GM19240 (cell line): Measurements from ENCODE around the gene ITGA2B.
"Not testable (repeated sequence)": the region's sequence is repeated elsewhere in the genome, so short reads cannot be mapped to it uniquely, and the experiment has no call there.

Experiments used
- DNase-seq: peaks from one replicate; pipeline ENCODE4 v3.0.0; 2011; ENCODE audit warnings: low spot score; ENCODE audit not compliant: insufficient read length

The ITGA2B gene

DNA sequence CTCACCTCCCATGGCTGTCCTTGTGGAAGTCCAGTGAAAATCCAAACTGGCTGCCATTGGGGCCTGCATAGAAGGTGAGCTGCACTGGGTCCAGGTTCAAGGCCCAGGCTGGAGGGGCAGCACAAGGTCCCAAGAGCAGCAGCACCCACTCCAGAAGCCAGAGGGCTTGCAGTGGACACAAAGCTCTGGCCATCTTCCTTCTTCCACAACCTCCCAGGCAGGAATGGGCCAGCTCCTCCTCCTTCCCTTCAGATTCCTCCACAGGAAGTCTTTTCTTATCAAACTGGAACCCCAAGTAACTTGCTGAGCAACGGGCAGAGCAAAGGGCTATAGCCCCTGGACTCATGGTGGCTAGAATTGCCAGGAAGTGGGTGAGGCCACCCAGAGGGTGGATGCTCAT, at the start of gene ITGA2B:
TSS of gene ITGA2B (minus strand) at position 369 of the 400 bp plus-strand sequence. CDS start at position 193, 176 bp downstream.
- DNase-seq: no peak

DNA sequence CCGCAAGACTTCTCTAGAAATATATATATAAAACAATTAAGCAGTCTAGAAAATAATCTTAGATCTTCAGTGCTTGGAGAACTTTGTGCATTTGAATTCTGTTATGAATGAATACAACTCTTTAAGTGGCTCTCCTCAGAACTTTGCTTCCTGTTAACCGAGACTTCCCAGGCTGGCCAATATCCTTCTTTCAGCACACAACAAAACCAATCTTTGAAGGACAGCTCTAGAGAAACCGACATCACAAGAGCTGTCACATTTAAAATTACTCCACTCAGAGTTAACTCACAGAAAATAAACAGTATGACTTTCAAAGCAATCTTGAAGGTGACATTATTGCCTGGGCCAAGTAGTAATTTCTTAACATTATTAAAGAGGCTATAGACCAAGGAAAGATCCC, 49.7 kb upstream of the ITGA2B start:
- DNase-seq: no peak

DNA sequence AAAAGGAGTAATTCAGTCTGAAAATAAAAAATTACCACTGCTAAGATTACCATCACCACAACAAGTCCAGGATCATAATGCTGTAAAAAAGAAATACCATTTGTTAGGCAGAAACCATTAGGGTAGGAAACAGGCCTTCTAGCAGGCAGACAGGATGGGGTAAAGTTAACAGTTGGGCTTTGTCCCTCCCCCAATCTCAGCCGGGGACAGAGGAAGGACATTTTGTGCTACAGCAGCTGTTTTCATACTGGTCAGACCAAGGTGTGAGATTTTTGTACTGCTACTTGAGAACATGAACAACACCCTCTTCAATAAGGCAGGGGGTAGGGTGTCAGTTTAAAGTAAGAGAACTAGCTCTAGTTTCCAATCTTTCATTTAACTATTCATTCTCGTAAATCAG, 49.2 kb upstream of the ITGA2B start:
- peak; percentile 3 for DNase-seq

DNA sequence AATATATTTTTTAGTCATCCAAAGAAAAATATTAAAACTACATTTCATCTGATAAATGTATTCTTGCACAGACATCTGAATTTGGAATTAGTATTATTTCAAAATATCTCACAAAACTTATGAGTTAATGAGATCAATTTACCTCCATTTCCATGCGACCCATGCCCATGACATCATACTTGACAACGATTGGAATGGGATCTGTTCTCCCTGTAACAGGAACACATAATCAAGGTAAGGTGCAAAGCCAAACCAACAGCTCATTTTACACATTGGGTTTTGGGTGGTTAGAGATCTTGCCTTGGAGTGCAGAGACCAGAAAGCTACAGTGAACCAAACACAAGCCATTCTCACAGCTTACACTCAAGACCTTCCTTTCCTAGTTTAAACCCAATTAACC, 46.9 kb upstream of the ITGA2B start:
- DNase-seq: no peak

DNA sequence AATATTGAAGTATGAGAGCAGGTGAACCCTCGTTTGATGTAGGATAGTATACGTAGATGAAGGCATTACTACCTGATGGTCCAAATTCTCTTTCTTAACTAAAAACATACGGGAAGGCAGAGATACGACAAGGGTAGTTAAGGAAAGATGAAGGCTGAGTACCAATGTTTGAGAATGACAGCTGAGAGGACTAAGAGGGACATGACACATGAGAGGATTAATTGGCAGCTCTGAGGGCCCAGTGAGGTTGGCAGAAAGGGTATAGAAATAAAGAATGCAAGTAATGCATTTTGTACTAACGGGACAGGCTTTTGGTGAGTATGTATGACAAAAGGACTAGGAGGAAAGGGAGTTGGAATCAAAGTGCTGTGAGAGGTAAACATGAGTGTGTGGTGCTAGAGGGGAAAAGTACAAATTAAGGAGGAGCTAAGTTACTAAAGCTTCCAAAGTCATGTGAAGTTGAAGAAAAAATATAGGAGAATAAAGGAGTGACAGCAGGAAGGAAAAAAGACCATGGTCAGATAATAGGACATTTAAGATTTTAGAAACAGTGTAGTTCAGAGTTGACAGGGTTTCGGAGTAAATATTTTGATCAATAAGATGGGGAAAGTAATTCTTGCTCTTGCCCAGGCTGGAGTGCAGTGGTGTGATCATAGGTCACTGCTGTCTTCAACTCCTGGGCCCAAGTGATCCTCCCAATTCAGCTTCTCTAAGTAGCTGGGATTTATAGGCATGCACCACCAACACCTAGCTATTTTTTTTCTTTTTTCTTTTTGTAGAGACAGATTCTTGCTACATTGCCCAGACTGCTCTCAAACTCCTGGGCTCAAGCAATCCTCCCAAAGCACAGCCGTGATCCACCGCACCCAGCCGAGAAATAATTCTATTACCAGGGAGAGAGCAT, 43.1 kb upstream of the ITGA2B start:
- no peak for DNase-seq

DNA sequence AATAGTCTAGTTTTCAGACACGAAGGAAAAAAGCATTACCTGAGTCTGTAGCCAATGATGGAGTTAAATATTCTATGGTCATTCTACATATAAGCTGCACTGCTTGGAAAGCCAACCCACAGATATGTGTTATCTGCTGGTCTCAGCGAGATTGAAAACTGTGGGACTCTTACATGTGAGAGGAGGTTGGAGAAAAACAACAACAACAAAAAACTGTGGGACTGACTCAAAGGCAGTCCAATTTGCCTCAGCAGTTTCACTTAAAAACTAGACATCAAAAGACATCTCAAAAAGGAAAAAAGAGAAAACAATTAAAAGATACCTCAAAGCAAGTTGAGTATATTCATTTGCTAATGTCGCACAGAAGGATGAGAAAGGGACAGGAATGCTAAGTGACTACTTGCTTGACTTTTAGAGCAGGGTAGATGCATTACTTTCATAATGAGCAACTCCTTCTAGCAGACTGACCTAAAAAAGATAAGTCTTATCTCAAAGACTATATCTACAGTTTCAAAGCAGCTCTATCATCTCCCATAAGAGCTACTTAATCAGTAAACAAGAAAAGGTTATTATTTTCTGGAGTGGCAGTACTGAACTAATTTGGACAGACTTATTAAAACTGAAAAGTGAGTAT, 35.5 kb upstream of the ITGA2B start:
- no peak for DNase-seq

DNA sequence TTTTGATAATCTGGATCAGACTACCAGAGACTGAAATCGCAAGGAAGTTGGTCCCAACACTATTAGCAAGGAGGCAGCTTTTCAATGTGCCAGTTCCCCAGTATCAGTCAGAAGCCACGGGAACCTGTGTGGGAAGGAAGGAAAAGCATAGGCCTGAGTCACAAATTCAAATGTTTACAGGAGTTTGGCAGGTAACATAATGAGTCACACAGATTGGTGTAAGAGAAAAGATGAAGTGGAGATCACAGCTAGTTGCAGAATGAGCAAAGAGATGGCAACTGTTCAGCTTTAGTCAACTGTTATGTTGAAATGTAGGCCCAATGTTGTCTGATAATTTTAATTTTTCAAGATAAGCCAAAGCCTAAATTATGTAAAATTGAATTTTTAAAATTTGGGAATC, 28.1 kb upstream of the ITGA2B start:
- no peak for DNase-seq

DNA sequence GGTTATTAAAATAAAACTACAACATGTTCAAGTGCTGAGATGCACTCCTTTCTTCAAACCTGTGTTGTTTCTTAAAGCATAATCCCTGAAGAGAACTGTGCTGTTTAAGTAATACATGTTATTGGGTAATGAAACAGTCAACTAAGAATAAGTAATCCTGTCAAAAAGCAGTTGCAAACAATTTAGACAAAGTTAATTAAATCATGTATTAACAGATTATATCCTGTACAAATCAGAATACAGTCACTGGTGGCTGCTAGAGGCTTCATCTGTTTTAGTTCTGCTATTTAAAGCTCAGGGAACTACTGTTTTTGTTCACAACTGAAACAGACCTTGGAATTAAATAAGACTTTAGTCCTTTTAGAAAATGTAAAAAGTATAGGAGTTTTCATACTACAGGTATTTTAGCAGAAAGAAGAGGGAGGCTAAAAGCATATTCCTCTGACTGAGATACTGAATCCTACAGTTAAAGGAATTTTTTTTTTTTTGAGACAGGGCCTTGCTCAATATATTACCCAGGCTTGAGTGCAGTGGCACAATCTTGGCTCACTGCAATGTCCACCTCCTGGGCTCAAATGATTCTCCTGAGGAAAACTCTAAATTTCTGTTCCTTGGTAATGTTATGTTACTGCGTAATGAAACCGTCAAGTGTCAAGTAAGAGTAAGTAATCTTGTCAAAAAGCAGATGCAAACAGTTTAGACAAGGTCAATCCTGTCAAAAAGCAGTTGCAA, 27.3 kb upstream of the ITGA2B start:
- DNase-seq: no peak

DNA sequence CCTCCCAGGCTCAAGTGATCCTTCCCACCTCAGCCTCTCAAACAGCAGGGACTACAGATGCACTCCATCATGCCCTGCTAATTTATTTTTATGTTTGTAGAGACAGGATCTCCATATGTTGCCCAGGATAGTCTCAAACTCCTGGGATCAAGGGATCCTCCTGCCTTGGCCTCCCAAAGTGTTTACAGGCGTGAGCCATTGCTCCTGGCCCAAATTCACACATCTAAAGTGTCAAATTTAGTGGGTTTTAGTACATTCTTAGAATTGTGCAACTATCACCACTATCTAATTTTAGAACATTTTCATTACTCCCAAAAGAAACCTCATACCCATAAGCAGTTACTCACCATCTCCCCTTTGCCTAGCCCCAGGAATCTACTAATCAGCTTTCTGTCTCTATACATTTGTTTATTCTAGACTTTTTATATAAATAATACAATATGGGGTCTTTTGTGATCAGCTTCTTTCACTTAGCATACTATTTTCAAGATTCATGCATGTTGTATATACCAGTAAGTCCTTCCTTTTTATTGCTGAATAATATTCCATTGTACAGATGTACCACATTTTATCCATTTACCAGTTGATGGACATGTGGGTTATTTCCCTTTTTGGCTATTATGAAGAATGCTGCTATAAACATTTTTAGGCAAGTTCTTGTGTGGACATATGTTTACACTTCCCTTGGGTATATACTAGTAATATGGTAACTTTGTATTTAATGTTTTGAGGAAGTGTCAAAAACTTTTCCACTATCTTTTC, 25.1 kb upstream of the ITGA2B start:
- DNase-seq: no peak

DNA sequence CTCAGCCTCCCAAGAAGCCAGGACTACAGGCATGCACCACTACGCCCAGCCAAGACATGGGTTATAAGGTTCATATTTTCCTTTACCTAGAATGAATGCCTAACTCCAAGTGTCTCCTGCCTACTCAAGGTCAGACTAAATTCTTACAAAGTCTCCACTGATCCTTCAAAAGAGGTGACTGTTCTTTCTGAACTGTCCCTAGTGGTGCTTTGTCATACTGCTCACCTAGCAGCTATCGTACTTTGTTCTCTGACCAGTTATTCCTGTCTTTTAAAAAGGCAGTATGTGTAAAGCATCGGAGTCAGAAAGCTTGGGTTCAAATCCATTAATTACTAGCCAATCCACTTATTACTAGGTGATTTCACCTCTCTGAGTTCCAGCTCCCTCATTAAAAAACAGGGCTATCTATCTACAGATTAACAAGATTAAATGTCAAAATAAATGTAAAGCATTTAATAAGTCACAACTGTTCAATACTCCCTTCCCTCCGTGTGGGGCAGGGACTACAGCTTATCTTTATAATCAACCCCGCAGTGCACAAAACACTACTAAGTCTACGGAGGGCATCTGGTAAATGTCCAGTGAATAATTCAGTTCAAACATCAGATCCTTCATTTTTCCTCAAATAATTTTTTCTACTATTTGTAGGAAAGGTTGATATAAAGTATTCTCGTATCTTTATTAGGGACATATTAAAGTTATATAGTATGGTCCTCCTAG, 20.0 kb upstream of the ITGA2B start:
- DNase-seq: no peak

DNA sequence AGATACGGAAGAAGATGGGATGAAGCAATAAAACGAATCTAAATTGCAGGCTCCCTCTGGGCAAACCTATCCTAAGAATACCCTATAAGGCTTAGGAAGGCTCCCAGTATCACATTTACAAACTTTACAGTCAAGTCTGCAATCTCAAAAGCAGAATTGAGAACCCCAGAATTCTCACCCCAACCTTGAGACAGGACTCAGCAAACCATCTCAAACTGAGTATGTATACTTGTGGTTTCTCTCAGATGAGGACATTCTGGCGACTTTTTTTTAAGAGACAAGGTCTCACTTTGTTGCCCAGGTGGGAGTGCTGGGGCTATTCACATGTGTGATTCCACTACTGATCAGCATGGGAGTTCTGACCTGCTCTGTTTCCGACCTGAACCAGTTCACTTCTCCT, 19.3 kb upstream of the ITGA2B start:
- DNase-seq: no peak

DNA sequence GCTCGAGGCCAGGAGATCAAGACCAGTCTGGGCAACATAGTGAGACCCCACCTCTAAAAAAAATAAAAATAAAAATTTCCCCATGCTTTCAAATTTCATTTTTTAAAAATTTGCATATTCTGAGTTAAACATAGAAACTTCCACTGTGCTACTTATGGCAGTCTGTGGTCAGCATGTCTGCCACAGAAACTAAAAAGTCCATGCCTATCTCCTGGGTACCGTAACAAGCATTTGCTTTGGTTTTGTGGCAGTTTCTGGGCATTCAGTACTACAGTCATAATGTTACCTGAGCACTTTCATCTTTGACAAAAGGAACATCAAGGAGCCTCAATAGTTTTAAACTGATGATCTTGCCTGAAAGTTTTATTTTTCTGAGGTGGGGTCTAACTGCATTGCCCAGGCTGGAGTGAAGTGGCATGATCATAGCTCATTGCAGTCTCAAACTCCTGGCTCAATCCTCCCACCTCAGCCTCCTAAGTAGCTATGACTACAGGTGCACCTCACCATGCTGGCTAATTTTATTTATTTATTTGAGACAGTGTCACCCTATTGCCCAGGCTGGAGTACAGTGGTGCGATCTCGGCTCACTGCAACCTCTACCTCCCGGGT, 13.2 kb upstream of the ITGA2B start:
- DNase-seq: no peak

DNA sequence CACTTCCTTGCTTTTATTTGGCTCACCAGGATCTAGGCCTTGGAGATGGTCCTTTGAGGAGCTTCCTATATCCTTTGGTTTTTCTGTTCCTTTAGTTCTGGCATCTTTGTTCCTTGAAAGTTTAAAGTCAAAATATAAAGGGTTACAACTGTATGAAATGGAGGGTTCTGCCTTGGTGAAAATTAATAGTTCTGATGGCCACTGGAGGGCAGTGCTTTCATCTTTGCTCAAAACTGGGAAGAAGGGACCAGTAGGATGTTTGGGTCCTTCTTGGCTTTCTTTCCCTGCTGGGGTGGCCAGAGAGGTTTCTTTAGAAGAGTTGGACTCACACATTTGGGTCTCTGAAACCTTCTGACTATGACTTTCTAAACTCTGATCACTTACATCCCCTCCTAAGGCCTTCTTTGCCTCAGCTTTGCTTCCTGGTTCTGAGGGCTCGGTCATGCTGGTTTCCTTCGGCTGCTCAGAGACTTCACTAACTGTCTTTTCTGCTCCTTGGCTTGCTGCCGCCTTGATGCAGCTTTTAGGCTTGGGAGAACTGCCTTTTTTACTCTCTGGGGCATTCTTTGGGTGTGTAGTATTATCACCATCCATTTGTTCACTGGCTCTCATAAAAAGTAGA, 10.9 kb upstream of the ITGA2B start:
- DNase-seq: no peak

DNA sequence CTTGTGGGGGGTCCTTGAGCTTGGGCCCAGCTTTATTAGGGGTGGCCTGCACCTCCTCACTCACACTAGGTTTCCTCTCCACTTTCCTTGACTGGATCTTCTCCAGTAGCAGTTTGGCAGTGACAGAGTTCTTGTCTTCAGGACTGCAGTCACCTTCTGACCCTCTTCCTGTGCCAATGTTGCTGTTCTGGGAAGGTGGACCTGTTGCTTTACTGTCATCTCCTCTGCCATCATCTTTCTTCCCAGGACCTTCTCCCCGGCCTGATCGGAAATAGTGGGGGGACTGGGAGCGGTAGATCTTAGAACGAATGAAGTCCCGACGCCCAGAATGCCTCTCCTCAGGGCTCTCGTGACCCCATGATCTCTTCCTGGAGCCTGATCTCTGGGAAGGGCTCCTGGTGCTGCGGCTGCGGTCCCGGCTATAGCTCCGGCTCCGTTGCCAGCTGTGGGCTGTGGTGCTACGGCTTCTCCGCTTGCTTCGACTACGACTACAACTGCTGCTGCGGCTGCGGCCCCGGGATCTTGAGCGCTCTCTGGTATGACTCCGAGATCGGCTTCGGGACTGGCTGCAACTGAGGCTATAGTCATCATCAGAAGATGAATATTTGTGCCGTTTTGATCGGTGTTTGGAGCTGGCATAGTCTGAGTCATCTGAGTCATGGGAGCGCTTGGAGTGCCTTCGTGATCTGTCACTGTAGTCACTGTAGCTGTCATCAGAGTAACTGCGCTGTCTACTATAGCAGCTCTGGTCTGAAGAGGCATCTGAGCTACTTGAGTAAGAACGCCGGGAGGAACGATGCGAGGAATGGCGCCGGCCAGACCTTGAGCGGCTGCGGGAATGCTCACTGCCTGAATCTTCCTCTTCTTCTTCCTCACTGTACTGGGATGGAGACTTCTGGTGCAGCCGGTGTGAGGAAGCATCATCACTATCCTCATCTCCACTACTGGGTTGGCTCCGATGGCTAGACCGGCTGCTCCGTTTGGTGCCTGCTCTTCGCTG, 9.5 kb upstream of the ITGA2B start:
- no peak for DNase-seq

DNA sequence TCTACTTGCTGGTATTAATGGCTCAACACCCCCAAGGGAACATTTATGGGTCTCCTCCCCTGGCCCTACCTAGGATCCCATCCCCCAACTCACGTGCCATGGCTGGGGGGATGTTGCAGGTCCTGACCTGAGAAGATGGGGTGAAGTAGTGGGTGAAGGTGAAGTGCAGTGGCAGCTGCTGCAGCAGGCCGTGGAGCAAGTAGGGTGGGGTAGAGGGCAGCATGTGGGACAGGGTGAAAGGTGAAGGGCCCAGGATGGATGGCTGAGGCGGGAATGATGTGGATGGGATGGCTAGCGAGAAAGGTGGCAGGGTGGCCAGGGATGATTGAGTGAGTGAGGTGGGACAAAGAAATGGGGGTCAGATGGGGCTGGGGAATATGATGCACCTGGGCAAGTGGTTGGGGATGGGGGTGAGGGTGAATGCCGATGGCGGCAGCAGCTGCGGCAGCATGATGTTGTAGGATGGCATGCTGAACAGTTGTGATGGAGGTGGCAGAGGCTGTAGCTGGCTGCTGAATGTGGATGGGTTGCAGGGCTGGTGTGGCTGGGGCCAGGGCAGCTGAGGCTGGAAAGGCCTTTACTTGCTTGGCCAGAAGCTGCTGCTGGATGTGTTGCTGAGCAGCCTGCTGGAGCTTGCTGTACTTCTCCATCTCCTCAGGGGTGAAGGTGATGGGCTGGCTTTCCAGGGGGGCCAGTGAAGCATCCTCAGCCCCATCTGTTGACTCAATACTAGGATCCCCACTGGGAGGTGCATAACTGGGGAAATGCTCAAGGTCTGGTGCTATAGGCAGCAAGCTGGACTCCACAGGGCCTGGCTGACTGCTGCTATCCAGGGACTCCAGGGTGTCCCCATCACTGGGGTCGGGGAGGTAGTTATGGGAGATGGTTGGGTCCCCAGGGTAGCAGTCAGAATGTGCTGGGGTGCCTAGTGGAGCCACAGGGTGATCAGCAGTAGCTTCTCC, 8.3 kb upstream of the ITGA2B start:
- no peak for DNase-seq

DNA sequence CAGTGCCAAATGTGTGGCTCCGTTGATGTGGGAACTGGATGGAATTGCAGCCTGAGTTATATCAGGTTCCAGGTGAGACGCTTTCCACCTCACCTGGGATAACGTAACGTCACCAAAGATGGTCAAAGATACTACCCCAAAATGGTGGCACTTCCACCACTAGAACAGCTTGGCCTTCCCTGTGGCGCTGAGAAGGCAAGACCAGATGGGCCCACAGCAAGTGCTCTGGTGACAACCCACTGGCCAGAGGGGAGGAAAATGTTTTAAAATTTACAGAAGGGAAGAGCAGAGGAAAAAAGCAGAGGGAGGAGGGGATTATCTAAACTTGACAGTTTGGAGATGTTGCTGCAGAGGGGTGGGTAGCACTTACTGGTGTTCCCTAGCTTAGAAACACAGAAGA, 7.5 kb upstream of the ITGA2B start:
- no peak for DNase-seq

DNA sequence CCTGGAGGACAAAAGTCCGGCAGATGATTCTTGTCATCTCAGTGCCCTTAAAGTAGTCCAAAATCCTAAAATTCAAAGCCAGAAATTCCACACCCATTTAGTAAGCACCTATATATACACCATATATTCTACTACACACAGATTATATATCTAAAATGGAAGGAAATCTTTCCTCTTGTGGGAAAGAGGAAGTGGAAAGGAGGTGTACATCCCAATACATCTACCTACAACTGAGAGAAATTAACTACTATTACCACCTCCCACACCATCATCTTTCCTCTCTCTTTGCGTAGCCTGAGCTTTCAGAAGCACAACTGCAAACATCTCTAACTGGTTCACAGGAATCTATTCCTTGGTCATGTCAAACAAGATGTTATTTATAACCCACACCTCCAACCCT, 5.4 kb upstream of the ITGA2B start:
- DNase-seq: no peak

DNA sequence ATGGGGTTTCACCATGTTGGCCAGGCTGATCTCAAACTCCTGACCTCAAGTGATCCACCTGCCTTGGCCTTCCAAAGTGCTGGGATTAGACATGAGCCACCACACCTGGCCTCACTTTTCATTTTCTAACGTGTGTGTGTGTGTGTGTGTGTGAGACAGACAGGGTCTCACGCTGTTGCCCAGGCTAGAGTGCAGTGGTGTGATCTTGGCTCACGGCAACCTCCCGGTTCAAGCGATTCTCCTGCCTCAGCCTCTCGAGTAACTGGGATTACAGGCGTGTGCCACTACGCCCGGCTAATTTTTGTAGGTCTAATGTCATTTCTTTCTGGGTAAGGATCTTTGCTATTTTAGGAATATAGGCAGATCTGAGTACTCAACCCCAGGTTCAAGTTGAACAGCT, 4.7 kb upstream of the ITGA2B start:
- DNase-seq: not testable (repeated sequence)
